Calu3 (cell line): ENCODE results near the gene PPT2. TPM values are rescaled to one million over a fixed set of nuclear protein-coding genes. Genes with fewer than 3 reads are reported as not detected.

Source experiments
- BruUV-seq: library from RNA; stranded (reverse); fragments of 400-500 nt; replicated peaks from 2 replicates; lab custom pipeline; 2021; lab: Mats Ljungman, UMichigan
- CTCF ChIA-PET: fragments of 300-600 bp; sonication (Branson Sonifier 250); formaldehyde crosslinking; loops from one replicate; lab custom pipeline; 2022; ENCODE audit warnings: antibody characterized with exemption; lab: Charles Lee
- DNase-seq: peaks from one replicate; pipeline ENCODE4 v3.0.0; 2022
- H3K27ac Mint-ChIP-seq: one replicate; pipeline ENCODE4 v1.8.0; 2022; ENCODE audit warnings: mixed read lengths; ENCODE audit not compliant: unreplicated experiment
- H3K27me3 Mint-ChIP-seq: one replicate; pipeline ENCODE4 v1.8.0; 2022; ENCODE audit warnings: mixed read lengths; ENCODE audit not compliant: unreplicated experiment
- H3K36me3 Mint-ChIP-seq: one replicate; pipeline ENCODE4 v1.8.0; 2022; ENCODE audit warnings: mild to moderate bottlenecking, moderate library complexity, mixed read lengths; ENCODE audit not compliant: insufficient read depth, unreplicated experiment
- H3K4me1 Mint-ChIP-seq: one replicate; pipeline ENCODE4 v1.8.0; 2022; ENCODE audit warnings: mild to moderate bottlenecking, low read depth, mixed read lengths; ENCODE audit not compliant: unreplicated experiment
- H3K4me3 Mint-ChIP-seq: one replicate; pipeline ENCODE4 v1.8.0; 2022; ENCODE audit warnings: mild to moderate bottlenecking, low read depth, moderate library complexity, mixed read lengths; ENCODE audit not compliant: unreplicated experiment
- H3K9me3 Mint-ChIP-seq: one replicate; pipeline ENCODE4 v1.8.0; 2022; ENCODE audit warnings: low read depth, mixed read lengths; ENCODE audit not compliant: unreplicated experiment
- CTCF ChIP-seq: fragments of 200-600 bp; IDR thresholded peaks from one replicate; pipeline ENCODE4 v1.8.0; 2022; ENCODE audit warnings: antibody characterized with exemption; ENCODE audit not compliant: unreplicated experiment
- intact Hi-C: fragments of 100-400 bp; cut with micrococcal nuclease; formaldehyde crosslinking; loops from one replicate; pipeline ENCODE4 v1.10.0; 2022; ENCODE audit not compliant: unreplicated experiment
- total RNA-seq: library from RNA; stranded (reverse); gene quantifications from 2 replicates; pipeline ENCODE4 v1.2.3, GENCODE V29; 2022

Gene PPT2
- total RNA-seq, 1 experiment from 2014 or later, result 31.0 TPM

- CTCF ChIA-PET, result no interaction called here
- no peaks in the 10 kb centered on the region for H3K27me3 Mint-ChIP-seq
- no peak overlapping the region for H3K27ac Mint-ChIP-seq
- peaks cover 16% of the 10 kb centered on the region for H3K36me3 Mint-ChIP-seq
- no TSS peak for BruUV-seq
- no peak overlapping the region for H3K4me3 Mint-ChIP-seq
- no peak for DNase-seq
- intact Hi-C loops, result no loop called here
- H3K4me1 Mint-ChIP-seq, result peaks cover 28% of the 10 kb centered on the region
- H3K9me3 Mint-ChIP-seq, result peaks cover 2% of the 10 kb centered on the region
- TF ChIP-seq CTCF, result no peak
Measured at GRCh38 chr6:32151181-32151862, 2.6 kb upstream of the PPT2 start.

- no peak within 1 kb of the TSS for H3K4me3 Mint-ChIP-seq
- H3K27ac Mint-ChIP-seq, result no peak within 1 kb of the TSS
- CTCF ChIA-PET, result no interaction called here
- H3K4me1 Mint-ChIP-seq, result peaks cover 22% of the 10 kb centered on the region
- H3K27me3 Mint-ChIP-seq, result no peaks in the 10 kb centered on the region
- BruUV-seq, result no TSS peak
- no peak for DNase-seq
- H3K9me3 Mint-ChIP-seq, result peaks cover 2% of the 10 kb centered on the region
- TF ChIP-seq CTCF, result no peak
- intact Hi-C loops, result no loop called here
- H3K36me3 Mint-ChIP-seq, result peaks cover 16% of the 10 kb centered on the region
Measured at GRCh38 chr6:32151863-32152768, 1.8 kb upstream of the PPT2 start, which contains the start of gene PRRT1. PRRT1 (minus strand) TSS chr6:32151939; CDS start chr6:32151827, 112 bp downstream.

- TF ChIP-seq CTCF, result no peak
- BruUV-seq, result no TSS peak
- DNase-seq, result no peak
- H3K27ac Mint-ChIP-seq, result peak overlapping the region; percentile 24
- CTCF ChIA-PET, result interaction anchor here (0.6 kb wide), 1 partner anchor 306 kb away, joined by 4 read pairs; no protein-coding TSS in a partner anchor
- peak overlapping the region; percentile 94 for H3K4me3 Mint-ChIP-seq
- H3K4me1 Mint-ChIP-seq, result peaks cover 22% of the 10 kb centered on the region
- peaks cover 23% of the 10 kb centered on the region for H3K36me3 Mint-ChIP-seq
- intact Hi-C loops, result no loop called here
- no peaks in the 10 kb centered on the region for H3K27me3 Mint-ChIP-seq
- H3K9me3 Mint-ChIP-seq, result peaks cover 2% of the 10 kb centered on the region
Measured at GRCh38 chr6:32152769-32153563, 975 bp upstream of the PPT2 start.
